HG02642 (cell line): ENCODE data around the gene TMEM97.
A peak's percentile ranks its signal among the peaks of the same experiment; 100 is the strongest.

Source experiments
- ATAC-seq: cut with Tn5 transposase; IDR thresholded peaks from one replicate; pipeline ENCODE4 v1.9.1; 2021; ENCODE audit warnings: mild to moderate bottlenecking; ENCODE audit not compliant: unreplicated experiment, poor library complexity

Gene TMEM97

DNA sequence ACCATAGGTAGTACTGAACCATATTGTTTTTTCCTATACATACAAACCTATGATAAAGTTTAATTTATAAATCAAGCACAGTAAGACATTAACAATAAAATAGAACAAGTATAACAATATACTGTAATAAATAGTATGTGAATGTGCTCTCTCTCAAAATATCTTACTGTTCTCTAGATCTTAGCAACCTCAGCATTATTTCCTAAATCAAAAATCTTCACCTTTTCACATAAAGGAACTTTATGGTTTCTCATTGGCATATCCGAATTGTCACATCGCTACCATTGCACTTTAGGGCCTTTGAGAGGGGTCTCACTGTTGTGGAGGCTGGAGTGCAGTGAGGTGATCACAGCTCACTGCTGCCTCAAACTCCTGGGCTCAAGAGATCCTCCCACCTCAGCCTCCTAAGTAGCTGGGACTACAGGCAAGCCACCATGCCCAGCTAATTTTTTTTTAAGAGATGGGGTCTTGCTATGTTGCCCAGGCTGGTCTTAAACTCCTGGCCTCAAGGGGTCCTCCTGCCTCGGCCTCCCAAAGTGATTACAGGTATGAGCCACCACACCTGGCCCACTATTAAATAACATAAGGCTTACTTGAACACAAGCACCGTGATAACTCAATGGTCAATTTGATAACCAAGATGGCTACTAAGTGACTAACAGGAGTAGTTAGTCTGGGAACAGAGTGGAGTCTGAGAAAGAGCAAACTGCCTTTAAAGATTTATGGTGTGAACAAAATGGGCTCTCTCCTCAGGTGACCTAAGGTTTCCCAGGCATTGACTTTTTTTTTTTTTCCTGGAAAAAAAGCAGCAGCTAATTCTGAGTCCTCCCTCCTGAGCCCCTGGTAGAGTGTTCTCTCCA is 2.9 kb upstream of the TMEM97 start:
- ATAC-seq = no peak

DNA sequence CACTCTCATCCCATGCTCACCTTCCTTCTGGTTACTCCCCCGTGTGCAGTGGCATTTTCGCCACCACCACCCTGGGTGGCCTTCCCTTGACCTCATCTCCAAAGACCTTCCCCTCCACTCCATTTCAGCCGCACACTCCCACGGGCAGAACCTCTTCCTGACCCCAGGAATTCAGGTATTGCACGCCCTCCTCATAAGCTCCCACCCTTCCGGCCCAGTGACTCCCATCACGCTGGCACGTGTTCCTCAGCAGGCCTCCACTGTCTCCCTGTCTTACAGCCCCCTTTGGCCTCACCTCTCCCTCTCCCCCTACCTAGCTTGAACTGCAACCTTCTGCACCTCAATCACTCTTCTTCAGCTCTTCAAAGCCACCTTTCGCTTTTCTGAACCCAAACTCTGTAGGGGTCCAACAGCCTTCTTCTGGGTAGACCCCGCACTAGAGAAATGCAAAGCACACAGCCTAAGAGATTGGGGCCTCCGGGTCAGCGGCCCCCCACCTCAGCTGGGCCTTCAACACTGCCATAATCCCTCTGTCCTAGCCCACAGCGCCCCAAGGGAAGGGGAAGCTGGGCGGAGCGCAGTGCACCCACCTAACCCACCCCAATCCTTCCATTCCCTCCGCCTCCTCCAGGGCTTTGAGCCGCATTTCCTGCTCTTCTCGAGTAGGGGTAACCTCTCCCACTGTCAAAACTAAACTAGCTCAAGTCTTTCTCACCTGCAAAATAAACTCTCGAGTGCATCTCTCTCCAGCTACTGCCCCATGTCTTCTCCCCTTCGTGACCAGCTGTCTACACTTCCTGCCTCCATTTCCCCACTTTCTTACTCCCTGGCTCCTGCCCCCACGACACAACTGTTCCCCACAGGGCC is 1.7 kb upstream of the TMEM97 start:
- no peak for ATAC-seq

DNA sequence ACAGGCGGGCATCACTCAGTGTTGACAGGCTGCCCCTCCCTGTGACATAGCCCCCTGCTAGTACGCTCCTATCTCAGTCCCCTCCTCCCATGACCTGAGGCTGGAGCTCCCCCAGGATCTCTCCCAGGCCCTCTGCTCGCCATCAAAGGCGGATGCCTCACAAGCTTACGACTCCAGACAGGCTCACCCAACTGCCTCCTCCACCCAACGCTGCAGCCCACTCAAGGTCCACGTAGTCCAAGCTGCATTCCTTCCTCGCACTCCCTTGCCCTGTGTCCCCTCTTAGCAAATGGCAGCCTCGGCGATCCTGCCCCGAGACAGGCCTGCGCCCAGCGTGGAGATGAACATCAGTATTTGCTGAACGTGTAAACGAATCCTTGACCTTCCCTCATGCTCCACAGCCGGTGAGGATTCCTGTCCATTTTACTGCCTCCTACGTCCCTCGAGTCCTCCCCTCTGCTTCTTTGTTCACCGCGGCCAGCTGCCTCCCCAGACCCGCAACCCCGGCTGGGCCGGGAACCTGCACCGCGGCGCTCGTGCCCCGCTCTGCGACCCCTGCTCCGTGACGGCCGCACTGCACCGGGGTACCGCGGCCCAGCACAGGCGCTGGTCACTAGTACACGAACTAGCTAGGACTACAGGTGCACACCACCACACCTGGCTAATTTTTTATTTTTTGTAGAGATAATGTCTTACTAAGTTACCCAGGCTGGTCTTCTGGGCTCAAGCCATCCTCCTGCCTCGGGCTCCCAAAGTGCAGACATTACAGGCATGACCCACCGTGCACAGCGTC is 838 bp upstream of the TMEM97 start:
- ATAC-seq = peak; percentile 11

DNA sequence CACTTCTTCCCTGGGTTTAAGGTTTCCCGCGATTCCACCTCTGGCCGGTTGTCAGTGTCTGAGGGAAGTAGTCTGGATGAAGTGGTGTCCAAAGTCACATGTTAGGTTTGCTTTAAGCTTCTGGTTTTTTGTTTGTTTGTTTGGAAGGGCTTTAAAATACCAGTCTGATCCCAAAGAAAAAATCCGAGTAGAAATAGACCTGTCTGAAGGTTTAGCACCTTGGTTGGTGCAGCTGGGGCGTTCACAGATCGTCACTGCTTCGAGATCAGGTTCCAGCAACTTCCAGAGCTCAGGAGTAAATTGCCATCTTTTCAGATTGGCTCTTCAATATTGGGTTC is 567 bp downstream of the TMEM97 start:
- no peak for ATAC-seq

DNA sequence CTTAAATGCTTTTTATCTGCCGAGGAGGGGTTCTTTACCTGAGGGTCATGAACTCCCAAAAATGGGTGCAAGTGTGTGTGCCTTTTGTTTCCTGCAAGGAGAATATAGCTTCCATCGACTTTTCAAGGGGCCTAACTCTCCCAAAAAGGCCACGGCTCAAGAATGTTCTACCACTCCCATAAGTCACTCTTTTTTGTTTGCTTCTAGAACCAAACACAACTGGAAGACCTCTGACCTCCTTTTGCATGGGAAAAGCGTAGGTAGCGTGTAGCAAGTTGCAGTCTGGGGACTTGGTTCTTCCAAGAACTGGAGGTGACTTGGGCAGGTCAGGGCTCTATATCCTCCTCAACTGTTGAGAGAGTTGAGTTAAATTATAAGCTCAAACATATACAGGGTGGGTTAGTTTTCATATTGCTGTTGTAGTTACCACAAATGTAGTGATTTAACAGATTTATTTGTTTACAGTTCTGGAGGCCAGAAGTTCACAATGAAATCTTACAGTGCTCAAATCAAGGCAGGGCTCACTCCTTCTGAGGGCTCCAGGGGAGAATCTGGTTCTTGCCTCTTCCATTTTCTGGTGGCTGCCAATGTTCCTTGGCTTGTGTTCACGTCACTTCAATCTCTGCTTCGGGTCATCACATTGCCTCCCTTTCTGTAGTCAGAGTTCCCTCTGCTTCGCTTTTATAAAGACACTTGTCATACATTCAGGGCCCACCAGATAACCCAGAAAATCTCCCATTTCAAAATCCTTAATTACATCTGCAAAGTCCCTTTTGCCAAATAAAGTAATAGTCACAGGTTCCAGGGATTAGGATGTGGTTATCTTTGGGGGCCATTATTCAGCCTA is 1.4 kb downstream of the TMEM97 start:
- no peak for ATAC-seq

DNA sequence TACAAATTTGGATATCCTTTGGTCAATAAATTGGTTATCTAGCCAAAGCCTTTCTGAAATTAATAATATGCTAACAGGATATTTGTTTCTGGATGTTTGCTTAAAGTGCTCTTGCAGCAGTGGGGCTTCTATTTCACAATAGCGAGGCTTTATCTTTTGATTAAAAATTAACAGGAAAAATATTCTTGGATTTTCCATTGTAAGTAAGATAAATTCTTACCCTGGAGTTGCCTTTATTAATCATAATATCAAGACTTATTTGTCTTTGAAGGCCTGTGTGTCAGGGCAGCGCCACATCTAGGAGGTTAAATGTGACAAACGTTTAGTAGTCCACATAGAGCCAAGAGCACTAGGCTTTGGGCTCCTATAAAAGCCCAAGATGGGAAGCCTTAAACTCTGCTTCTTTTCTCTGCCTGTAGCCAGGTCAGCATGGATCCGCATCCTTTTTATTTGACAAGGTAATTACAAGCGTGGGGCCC is 5.3 kb downstream of the TMEM97 start:
- no peak for ATAC-seq

DNA sequence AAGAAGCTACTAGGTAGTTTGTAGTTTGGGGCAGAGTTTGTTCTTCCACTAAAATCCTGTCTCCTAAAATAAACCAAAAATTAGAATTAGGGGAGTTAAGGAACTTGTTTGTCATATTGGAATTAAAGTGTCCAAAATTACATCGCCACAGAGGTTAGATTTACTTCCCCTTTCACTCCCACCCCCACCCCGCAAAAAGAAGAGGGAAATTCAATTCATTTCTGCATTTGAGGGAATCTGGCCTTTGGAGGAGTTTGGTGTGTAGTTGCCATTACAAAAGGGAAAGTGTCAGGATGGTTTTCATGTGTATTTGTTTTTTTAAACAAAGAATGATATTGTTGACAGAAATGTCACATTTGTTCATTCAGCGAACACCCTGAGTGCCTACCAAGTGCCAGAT is 5.8 kb downstream of the TMEM97 start:
- no peak for ATAC-seq

DNA sequence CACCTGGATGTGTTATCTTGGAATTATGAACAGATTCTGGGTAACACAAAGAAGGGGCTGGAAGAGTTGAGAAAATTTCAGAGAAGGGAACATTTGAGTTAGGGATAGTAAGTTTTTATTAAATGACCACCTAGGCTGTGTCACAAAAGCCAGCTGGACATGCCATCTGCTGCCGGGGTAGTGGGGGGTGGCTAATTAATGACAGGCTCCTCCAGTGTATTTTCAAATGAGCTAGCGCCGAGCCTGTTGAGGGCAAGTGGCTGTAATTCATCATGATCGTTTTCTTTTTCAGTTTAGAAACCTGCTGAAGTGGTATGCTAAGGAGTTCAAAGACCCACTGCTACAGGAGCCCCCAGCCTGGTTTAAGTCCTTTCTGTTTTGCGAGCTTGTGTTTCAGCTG is 6.2 kb downstream of the TMEM97 start:
- ATAC-seq = no peak

DNA sequence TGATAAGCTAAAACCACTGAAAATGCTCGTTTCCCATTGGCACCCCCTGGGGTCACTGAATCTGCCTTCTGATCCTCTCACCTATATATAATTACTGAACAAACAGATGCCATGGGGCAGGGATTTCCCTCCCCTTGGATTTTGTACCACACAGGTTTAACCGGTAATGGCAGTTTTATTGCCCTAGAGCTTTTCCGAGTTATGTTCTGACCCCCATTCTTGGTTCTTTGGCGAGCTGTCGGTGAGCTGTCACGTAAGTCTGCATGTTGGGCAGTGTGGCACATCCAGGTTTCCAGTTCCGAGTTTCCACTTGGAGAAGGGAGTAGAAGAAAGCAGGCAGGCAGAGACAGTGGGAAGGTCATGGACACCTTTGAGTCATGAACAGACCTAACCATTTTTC is 7.1 kb downstream of the TMEM97 start:
- no peak for ATAC-seq

DNA sequence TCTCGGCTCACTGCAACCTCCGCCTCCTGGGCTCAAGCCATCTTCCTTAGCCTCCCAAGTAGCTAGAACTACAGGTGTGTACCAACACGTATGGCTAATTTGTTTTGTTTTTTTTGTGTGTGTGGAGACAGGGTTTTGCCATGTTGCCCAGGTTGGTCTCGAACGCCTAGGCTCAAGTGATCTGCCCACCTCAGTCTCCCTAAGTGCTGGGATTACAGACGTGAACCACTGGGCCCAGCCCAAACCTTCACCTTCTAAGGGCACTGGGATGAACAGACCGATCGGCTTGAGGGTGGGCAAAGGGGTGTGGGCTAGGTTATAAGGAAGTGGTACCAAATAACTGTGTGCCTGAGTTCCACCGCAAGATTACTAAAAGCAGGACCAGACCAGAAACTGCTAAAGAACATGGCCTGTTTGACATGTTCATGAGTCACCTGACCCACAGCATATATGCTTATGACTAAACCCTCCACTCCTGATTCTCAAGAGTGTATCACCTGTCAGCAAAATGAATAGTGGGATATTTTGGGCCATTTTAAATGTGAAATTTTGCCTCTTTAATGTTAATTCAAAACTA is 8.1 kb downstream of the TMEM97 start:
- ATAC-seq = no peak

DNA sequence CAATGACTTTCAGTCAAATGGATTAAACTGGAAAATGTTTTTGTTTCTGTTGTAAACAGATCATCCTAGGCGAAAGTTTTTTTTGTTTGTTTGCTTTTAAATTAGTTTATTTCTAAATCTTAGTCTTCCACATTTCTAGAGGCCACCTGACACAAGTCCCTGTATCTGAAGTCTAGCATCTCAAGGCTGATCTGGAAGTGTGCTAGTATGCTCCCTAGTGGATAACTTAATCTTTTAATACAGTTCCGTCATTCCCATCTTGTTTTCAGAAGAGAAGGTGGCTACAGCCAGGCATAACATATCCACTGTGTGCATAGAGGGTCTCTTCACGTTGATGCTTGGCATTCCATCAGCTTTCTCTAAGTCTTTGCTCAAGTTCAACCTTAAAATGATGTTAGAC is 8.7 kb downstream of the TMEM97 start:
- no peak for ATAC-seq

DNA sequence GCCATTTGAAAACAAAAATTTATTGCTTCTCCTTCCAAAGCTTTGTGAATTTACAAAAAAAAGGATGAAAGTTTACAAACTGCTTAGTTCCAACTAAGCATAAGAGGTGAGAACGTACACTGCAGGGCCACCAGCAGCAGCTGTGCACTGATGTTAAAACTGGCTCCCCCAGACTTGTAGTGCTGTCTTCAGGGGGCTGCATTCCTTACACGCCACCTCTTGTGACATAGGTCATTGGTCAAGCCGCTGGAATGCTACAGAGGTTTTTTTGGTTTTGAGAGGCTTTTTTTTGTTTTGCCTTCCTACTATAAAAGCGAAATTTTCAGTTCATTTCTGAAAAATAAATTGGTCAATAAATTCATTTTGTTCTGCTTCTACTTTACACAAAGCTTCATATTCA is 9.3 kb downstream of the TMEM97 start:
- no peak for ATAC-seq

DNA sequence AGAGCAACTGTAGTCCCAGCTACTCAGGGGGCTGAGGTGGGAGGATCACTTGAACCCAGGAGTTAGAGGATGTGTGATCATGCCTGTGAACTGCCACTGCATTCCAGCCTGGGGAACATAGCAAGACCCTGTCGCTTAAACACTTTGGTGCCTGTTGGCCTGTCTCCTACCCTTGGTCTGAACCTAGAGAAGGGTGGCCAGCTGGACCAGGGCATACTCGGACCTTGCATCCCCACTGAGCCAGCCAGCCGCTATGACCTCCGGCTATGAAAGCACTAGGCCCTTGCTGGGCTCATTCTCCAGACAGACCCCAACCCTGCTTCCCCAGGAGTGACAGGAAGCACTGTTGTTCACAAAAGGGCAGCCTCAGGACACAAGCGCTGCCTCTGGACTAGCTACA is 11.7 kb downstream of the TMEM97 start:
- no peak for ATAC-seq

DNA sequence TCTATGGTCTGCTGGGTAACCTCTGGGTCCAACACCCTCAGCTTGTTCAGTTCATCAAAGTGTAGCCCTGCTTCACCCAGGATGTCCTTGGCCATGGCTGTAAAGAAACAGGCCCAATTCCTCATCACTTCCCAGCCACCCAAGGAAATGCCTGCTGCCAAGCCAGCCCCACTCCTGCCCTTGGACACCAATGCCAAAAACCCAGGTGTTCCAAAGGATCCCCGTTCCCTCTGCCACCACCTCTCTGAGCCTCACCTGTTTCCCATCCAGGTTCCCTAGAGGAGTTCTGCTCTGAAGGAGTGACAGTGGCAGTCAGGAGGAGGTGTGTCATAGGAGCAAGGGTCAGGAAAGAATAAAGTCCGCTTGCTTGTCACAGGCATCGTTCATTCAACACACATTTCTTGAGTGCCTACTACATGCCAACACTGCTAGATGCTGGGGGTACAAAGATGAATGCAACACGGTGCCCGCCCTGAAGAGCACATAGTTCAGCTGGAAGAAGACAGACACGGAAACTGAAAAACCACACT is 13.0 kb downstream of the TMEM97 start:
- ATAC-seq = no peak

DNA sequence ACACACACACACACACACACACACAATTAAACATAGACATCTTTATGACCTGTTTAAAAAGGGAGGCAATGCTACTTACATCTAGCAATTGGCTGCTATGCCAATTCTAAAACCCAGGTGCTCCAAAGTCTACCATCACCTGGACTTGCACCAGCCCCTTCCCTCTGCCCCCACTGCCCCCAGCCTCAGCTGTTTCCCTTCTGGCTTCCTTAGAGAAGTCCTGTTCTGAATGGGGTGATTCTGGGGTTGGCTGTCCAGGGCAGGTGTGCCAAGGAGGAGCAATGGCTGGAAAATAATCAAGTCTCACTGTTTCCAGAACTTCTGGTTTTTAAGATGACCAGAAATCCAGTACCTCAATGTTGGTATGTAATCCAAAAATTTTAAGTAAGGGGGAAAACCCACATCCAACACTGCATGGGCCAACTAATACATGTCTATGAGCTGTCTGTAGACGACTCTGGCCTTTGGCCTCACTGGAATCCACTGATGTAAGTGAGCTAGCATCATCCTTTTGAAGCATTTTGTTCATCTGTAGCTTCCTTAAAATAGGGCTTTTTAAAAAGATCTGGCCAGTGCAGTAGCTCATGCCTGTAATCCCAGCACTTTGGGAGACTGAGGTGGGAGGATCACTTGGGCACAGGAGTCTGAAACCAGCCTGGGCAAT is 14.2 kb downstream of the TMEM97 start:
- ATAC-seq = no peak

DNA sequence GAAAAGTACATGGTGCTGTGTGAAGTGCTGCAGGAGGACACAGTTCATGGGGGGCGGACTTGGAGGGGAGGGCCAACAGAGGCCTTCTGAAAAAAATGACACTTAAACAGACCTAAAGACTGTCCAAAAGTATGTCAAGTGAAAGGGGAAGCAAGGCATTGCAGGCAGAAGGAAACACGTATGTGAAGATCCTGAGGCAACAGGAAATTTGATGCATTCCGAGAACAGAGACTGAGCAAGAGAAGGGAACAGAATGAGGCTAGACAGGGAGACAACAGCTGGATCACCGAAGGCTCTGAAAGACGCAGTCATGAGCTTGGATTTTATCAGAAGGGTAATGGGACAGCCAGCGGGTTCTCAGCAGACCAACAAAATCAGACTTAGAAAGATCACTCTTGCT is 15.2 kb downstream of the TMEM97 start:
- no peak for ATAC-seq

DNA sequence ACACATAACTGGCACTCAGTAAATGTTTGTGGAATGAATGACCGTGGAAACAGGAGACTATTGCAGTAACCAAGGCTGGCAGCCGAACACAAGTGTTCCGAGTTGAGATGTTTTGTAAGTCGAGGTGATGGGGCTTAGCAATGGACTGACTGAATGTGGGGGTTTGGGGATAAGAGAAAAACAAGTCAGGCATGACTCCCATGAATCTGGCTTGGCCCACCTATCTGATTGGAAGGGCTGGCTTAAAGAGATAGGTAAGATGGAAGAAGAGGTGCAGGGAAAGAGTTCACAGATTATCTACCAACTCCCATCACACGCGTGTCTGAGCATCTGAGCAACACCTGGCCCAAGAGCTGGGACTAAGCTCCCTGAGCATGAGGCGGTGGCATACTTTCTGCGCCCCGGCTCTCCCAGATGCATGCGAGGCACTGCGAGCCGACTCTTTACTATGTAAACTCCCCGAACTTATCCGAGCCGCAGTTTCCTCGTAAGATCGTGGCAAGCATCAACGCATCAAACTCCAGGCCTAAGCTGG is 15.7 kb downstream of the TMEM97 start:
- ATAC-seq = no peak

DNA sequence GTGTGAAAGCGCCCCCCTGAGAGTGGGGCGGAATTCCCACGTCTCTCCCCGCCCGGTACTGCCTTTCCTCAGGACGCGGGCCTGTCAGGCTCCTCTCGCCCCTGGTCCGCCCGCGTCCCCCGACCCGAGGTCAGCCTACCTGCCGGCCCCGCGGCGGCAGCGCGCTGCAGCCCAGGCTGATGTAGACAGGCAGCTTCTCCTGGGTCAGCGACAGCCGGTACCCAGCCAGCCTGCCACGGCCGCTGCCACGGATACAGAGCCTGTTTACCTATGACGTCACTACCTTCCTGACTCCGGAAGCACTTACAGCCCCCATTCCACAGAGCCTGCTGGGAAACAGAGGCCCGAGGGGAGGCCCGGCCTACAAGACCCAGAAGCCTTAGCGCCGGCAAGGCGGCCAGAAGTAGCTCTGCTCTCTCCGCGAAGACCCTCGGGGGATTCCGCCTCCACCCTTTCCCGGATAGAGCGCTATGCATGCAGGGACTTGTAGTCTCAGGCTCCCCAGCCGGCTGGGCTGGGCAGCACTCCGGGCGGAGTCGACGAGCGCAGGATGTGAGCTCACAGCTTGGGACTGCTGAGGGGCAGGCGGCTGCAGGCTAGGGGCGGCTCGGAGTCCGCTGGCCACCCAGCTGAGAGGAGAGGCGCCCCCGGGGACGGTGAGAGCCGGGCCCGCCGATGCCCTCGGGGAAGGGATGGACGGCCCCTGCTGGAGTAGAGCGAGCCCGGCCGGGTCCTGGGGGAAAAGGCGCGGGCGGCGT is 16.4 kb downstream of the TMEM97 start, which contains the start of the genes IFT20 and TNFAIP1:
Gene IFT20 (minus strand): TSS at position 272 of the 758 bp plus-strand sequence. CDS start 3,487 bp downstream, outside the sequence.
Gene TNFAIP1 (plus strand): TSS at position 561 of the 758 bp plus-strand sequence. CDS start 3,761 bp downstream, outside the sequence.
- peak; percentile 96 for ATAC-seq
